MM.1S (cell line): ENCODE data around the gene LCAT.

Experiments used
- DNase-seq: peaks from one replicate; pipeline ENCODE4 v3.0.0-alpha.2; 2015
- H2AFZ ChIP-seq: fragments of 300-600 bp; sonication (generic); 2 replicates; pipeline ENCODE4 v1.6.0; 2016; ENCODE audit warnings: antibody characterized with exemption, low read length
- H3F3A ChIP-seq: fragments of 300-600 bp; sonication (generic); 2 replicates; pipeline ENCODE4 v1.6.1; 2016; ENCODE audit warnings: mild to moderate bottlenecking, antibody characterized with exemption, low read length, moderate library complexity, mixed read lengths; ENCODE audit not compliant: insufficient read depth
- H3K27ac ChIP-seq: fragments of 300-600 bp; sonication (generic); 2 replicates; pipeline ENCODE4 v1.5.1; 2016; ENCODE audit warnings: mild to moderate bottlenecking, low read length
- H3K27me3 ChIP-seq: fragments of 300-600 bp; sonication (generic); replicated peaks from 2 replicates; pipeline ENCODE4 v1.6.0; 2016; ENCODE audit warnings: low read length; ENCODE audit not compliant: insufficient read depth
- H3K36me3 ChIP-seq: fragments of 300-600 bp; sonication (generic); replicated peaks from 2 replicates; pipeline ENCODE4 v1.6.1; 2016; ENCODE audit warnings: mild to moderate bottlenecking, low read length, mixed read lengths; ENCODE audit not compliant: insufficient read depth
- H3K4me1 ChIP-seq: fragments of 300-600 bp; sonication (generic); 2 replicates; pipeline ENCODE4 v1.6.1; 2016; ENCODE audit warnings: low read length, mixed read lengths
- H3K4me2 ChIP-seq: fragments of 300-600 bp; sonication (generic); 2 replicates; pipeline ENCODE4 v1.6.0; 2016; ENCODE audit warnings: low read depth, low read length
- H3K4me3 ChIP-seq: fragments of 300-600 bp; sonication (generic); 2 replicates; pipeline ENCODE4 v1.5.1; 2016; ENCODE audit warnings: low read length, mixed read lengths
- H3K79me2 ChIP-seq: fragments of 300-600 bp; sonication (generic); 2 replicates; pipeline ENCODE4 v1.6.1; 2016; ENCODE audit warnings: mixed run types, low read length, mixed read lengths
- H3K9ac ChIP-seq: fragments of 300-600 bp; sonication (generic); 2 replicates; pipeline ENCODE4 v1.6.1; 2016; ENCODE audit warnings: low read length, mixed read lengths
- H3K9me2 ChIP-seq: fragments of 300-600 bp; sonication (generic); replicated peaks from 2 replicates; pipeline ENCODE4 v1.6.1; 2016; ENCODE audit warnings: mild to moderate bottlenecking, low read length, mixed read lengths; ENCODE audit not compliant: insufficient read depth
- H3K9me3 ChIP-seq: fragments of 300-600 bp; sonication (generic); replicated peaks from 2 replicates; pipeline ENCODE4 v1.6.1; 2016; ENCODE audit warnings: mild to moderate bottlenecking, low read length, mixed read lengths; ENCODE audit not compliant: insufficient read depth
- H4K20me1 ChIP-seq: fragments of 300-600 bp; sonication (generic); 2 replicates; pipeline ENCODE4 v1.6.1; 2016; ENCODE audit warnings: mild to moderate bottlenecking, low read length, moderate library complexity, mixed read lengths; ENCODE audit not compliant: insufficient read depth
- EZH2 ChIP-seq: fragments of 300-600 bp; sonication (generic); optimal IDR thresholded peaks from 2 replicates; pipeline ENCODE3; 2017; ENCODE audit warnings: low read depth, mild to moderate bottlenecking, antibody characterized with exemption, low read length, mixed read lengths
- EZH2phosphoT487 ChIP-seq: fragments of 300-600 bp; sonication (generic); IDR thresholded peaks from 2 replicates; pipeline ENCODE4 v1.6.1; 2018; ENCODE audit warnings: antibody characterized with exemption, low read length
- TF ChIP-seq, protein P1 (sequence below): fragments of 300-600 bp; sonication (generic); IDR thresholded peaks from 2 replicates; pipeline ENCODE4 v1.5.1; 2016; ENCODE audit warnings: antibody characterized with exemption, low read length, mixed read lengths

LCAT gene

GRCh38 chr16:67935101-67935401 is 8.9 kb downstream of the LCAT start:
- H4K20me1 ChIP-seq: no peaks in the 10 kb centered on the region
- no peaks in the 10 kb centered on the region for H3K27me3 ChIP-seq
- H3K36me3 ChIP-seq: no peaks in the 10 kb centered on the region; the same call in 1 of the 2 replicates
- TF ChIP-seq EZH2phosphoT487 (no peak), EZH2 (no peak)
- TF ChIP-seq, protein P1, sequence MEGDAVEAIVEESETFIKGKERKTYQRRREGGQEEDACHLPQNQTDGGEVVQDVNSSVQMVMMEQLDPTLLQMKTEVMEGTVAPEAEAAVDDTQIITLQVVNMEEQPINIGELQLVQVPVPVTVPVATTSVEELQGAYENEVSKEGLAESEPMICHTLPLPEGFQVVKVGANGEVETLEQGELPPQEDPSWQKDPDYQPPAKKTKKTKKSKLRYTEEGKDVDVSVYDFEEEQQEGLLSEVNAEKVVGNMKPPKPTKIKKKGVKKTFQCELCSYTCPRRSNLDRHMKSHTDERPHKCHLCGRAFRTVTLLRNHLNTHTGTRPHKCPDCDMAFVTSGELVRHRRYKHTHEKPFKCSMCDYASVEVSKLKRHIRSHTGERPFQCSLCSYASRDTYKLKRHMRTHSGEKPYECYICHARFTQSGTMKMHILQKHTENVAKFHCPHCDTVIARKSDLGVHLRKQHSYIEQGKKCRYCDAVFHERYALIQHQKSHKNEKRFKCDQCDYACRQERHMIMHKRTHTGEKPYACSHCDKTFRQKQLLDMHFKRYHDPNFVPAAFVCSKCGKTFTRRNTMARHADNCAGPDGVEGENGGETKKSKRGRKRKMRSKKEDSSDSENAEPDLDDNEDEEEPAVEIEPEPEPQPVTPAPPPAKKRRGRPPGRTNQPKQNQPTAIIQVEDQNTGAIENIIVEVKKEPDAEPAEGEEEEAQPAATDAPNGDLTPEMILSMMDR: no peak
- H2AFZ ChIP-seq: no peak overlapping the region
- DNase-seq: no peak
- H3K4me1 ChIP-seq: peaks cover 15% of the 10 kb centered on the region
- peak overlapping the region; percentile 53; the same call in 1 of the 2 replicates for H3K9ac ChIP-seq
- no peak overlapping the region for H3K27ac ChIP-seq
- peak overlapping the region; percentile 94 for H3K4me2 ChIP-seq
- H3F3A ChIP-seq: peaks cover 16% of the 10 kb centered on the region
- no peaks in the 10 kb centered on the region for H3K9me2 ChIP-seq
- H3K4me3 ChIP-seq: peak overlapping the region; percentile 99
- no peaks in the 10 kb centered on the region for H3K9me3 ChIP-seq
- peaks cover 30% of the 10 kb centered on the region for H3K79me2 ChIP-seq

- Histone ChIP-seq H3K4me1 (peaks cover 15% of the 10 kb centered on the region), H3K9me3 (no peaks in the 10 kb centered on the region), H3K27me3 (no peaks in the 10 kb centered on the region), H3K4me3 (peak overlapping the region; percentile 99), H3K4me2 (peak overlapping the region; percentile 94), H3F3A (peaks cover 16% of the 10 kb centered on the region), H3K9me2 (no peaks in the 10 kb centered on the region), H2AFZ (no peak overlapping the region), H3K27ac (no peak overlapping the region), H4K20me1 (no peaks in the 10 kb centered on the region), H3K9ac (peak overlapping the region; percentile 53; the same call in 1 of the 2 replicates), H3K36me3 (no peaks in the 10 kb centered on the region; the same call in 1 of the 2 replicates), H3K79me2 (peaks cover 30% of the 10 kb centered on the region)
- no peak for DNase-seq
- TF ChIP-seq, protein P1: no peak
- TF ChIP-seq EZH2phosphoT487: no peak
- TF ChIP-seq EZH2: no peak
Observed at GRCh38 chr16:67934306-67935100, 9.4 kb downstream of the LCAT start.

DNA sequence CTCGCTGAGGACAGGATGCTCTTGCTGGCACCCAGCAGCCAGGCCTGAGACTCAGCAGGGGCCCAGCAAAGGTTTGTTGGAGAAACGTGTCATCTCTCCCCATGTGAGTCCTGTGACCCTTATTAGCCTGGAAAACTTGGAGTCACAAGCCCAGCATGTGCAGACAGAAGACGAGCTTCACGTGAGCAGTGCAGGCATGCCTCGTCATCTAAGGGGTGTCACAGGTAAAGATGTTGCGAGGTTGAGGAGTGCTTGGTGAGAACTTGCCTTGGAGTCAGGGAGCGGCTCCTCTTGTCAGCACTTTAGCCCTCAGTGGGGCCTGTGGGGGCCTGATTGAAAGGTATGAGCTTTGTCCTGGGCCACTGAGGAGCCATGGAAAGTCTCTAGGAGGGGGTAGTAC is 10.1 kb downstream of the LCAT start:
- Histone ChIP-seq H2AFZ (no peak overlapping the region), H3K27ac (no peak overlapping the region), H3K27me3 (no peaks in the 10 kb centered on the region), H4K20me1 (no peaks in the 10 kb centered on the region), H3K4me3 (no peak overlapping the region), H3K79me2 (peaks cover 30% of the 10 kb centered on the region), H3K4me1 (peaks cover 15% of the 10 kb centered on the region), H3F3A (peaks cover 16% of the 10 kb centered on the region), H3K9me2 (no peaks in the 10 kb centered on the region), H3K4me2 (no peak overlapping the region), H3K9ac (no peak overlapping the region), H3K36me3 (no peaks in the 10 kb centered on the region), H3K9me3 (no peaks in the 10 kb centered on the region)
- TF ChIP-seq EZH2phosphoT487: no peak
- TF ChIP-seq, protein P1: no peak
- TF ChIP-seq EZH2: no peak
- DNase-seq: no peak
